GM13976 (cell line): Measurements from ENCODE around the gene CAPN11.

ENCODE experiments used
- DNase-seq: peaks from one replicate; pipeline ENCODE4 v3.0.0; 2012; ENCODE audit warnings: low spot score
- CTCF ChIP-seq: IDR thresholded peaks from 2 replicates; pipeline ENCODE4 v1.5.1; 2012; ENCODE audit warnings: borderline replicate concordance, mild to moderate bottlenecking; ENCODE audit not compliant: insufficient read depth; ENCODE audit errors: extremely low read depth, missing control alignments, control extremely low read depth
- in situ Hi-C: fragments of 300-500 bp; cut with MboI; formaldehyde crosslinking; loops from one replicate; pipeline ENCODE4 v1.12.0; 2022; ENCODE audit warnings: low sequenced_read_pairs, mixed read lengths, inconsistent platforms; ENCODE audit not compliant: unreplicated experiment

Gene CAPN11

GRCh38 chr6:44158770-44159228, at the start of gene CAPN11:
Gene CAPN11, plus strand, starts transcription at chr6:44158820. Its CDS starts 29 bp downstream, at chr6:44158849.
- in situ Hi-C loops = no loop called here
- DNase-seq = no peak
- no peak for TF ChIP-seq CTCF

GRCh38 chr6:44109212-44109611, 49.4 kb upstream of the CAPN11 start:
- no peak for DNase-seq
- TF ChIP-seq CTCF = no peak
- in situ Hi-C loops = no loop called here

- no peak for TF ChIP-seq CTCF
- no peak for DNase-seq
- in situ Hi-C loops = no loop called here
Observed at GRCh38 chr6:44110005-44110676, 48.5 kb upstream of the CAPN11 start.

- DNase-seq = no peak
- in situ Hi-C loops = no loop called here
- no peak for TF ChIP-seq CTCF
Observed at GRCh38 chr6:44110966-44111365, 47.7 kb upstream of the CAPN11 start.

GRCh38 chr6:44111434-44112417, 46.9 kb upstream of the CAPN11 start:
- in situ Hi-C loops = no loop called here

GRCh38 chr6:44113414-44113813, 45.2 kb upstream of the CAPN11 start:
- TF ChIP-seq CTCF = no peak
- in situ Hi-C loops = no loop called here
- no peak for DNase-seq

More at GRCh38 chr6:44111434-44112417, 46.9 kb upstream of the CAPN11 start:
- no peak for TF ChIP-seq CTCF
- no peak for DNase-seq
